ENCODE data around the gene KCNB1. TPM values are rescaled to one million over a fixed set of nuclear protein-coding genes. Genes with fewer than 3 reads are reported as not detected.

KCNB1 gene
- total RNA-seq, 1 experiment from 2014 or later: 0.68 TPM

DNA sequence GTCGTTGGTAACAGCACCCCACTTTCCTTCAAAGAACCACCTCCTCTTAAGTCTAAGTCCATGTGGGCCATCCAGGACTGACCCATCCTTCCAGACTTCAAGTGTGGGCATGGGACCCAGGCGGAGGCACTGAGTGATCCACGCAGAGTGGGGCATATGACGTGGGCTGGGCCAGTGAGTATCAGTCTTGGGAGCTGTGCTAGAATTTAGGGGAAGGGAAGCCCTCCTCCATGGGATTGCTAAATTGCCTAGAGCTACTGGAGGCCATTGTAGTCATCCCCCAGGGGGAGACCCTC, 35.3 kb upstream of the KCNB1 start:
- Histone ChIP-seq H2AFZ (ENCODE audit: low read length) (no peak overlapping the region), H3K14ac (ENCODE audit: insufficient read depth, low read length) (no peak overlapping the region), H4K5ac (ENCODE audit: insufficient read length, low read depth, low read length) (no peak overlapping the region), H3T11ph (ENCODE audit: low read length) (no peak overlapping the region), H3K18ac (ENCODE audit: insufficient read length, low read depth, low read length) (no peak overlapping the region), H3K9me3 (ENCODE audit: control insufficient read depth, low read depth, low read length) (no peaks in the 10 kb centered on the region), H2BK120ac (ENCODE audit: low read depth, low read length, poor library complexity, severe bottlenecking) (no peak overlapping the region), H2BK12ac (ENCODE audit: insufficient read length, low read depth, low read length) (no peak overlapping the region), H2BK20ac (ENCODE audit: low read depth, low read length, poor library complexity, severe bottlenecking) (no peak overlapping the region), H3K4me2 (ENCODE audit: insufficient read depth, insufficient read length, low read length) (no peak overlapping the region), H3K79me1 (ENCODE audit: insufficient read depth, low read depth, low read length, poor library complexity, severe bottlenecking) (no peaks in the 10 kb centered on the region), H2BK15ac (ENCODE audit: low read depth, low read length) (no peak overlapping the region), H2AK5ac (ENCODE audit: insufficient read length, low read length) (no peak overlapping the region), H3K23ac (ENCODE audit: insufficient read length, low read depth, low read length) (no peak overlapping the region), H4K20me1 (ENCODE audit: control insufficient read depth, insufficient read depth, insufficient read length) (no peaks in the 10 kb centered on the region), H4K8ac (replicated peaks; ENCODE audit: insufficient read length, low read depth, low read length) (no peak overlapping the region), H3K4ac (ENCODE audit: low read depth, low read length) (no peak overlapping the region), H2BK5ac (ENCODE audit: insufficient read length, low read length) (no peak overlapping the region), H3K79me2 (ENCODE audit: insufficient read depth, low read length) (no peaks in the 10 kb centered on the region), H3K4me1 (ENCODE audit: insufficient read depth, low read length) (no peaks in the 10 kb centered on the region), H4K91ac (ENCODE audit: insufficient read length, low read depth, low read length) (no peak overlapping the region), H3K23me2 (ENCODE audit: insufficient read length, low read depth, low read length, poor library complexity, severe bottlenecking) (no peaks in the 10 kb centered on the region), H3K27me3 (ENCODE audit: insufficient read depth, low read length) (no peaks in the 10 kb centered on the region), H3K56ac (ENCODE audit: insufficient read length, low read depth, low read length) (no peak overlapping the region), H3K27ac (ENCODE audit: insufficient read length, low read depth, low read length) (no peak overlapping the region), H3K9ac (ENCODE audit: extremely low read depth, insufficient read length, low read length) (no peak overlapping the region)
- Mint-ChIP-seq H3K27me3 (ENCODE audit: low read depth) (no peaks in the 10 kb centered on the region), H3K9me3 (no peaks in the 10 kb centered on the region), H3K36me3 (ENCODE audit: insufficient read depth in 1 of 3, low read depth in 3 of 3) (peaks cover 3 to 9% (median 4%) of the 10 kb centered on the region in 3 experiments; a peak in 6 of 7 replicates), H3K4me3 (no peak overlapping the region), H3K4me1 (peaks cover 6 to 10% of the 10 kb centered on the region in 2 experiments), H3K27ac (no peak overlapping the region)
- no CpG with 5 or more reads among the region's 4 CpGs for WGBS (ENCODE audit: extremely low coverage, insufficient read length, low lambda C conversion rate)
- no peak for DNase-seq
- TF ChIP-seq, protein P1, sequence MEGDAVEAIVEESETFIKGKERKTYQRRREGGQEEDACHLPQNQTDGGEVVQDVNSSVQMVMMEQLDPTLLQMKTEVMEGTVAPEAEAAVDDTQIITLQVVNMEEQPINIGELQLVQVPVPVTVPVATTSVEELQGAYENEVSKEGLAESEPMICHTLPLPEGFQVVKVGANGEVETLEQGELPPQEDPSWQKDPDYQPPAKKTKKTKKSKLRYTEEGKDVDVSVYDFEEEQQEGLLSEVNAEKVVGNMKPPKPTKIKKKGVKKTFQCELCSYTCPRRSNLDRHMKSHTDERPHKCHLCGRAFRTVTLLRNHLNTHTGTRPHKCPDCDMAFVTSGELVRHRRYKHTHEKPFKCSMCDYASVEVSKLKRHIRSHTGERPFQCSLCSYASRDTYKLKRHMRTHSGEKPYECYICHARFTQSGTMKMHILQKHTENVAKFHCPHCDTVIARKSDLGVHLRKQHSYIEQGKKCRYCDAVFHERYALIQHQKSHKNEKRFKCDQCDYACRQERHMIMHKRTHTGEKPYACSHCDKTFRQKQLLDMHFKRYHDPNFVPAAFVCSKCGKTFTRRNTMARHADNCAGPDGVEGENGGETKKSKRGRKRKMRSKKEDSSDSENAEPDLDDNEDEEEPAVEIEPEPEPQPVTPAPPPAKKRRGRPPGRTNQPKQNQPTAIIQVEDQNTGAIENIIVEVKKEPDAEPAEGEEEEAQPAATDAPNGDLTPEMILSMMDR (conservative IDR thresholded peaks at IDR 0.05): no peak

All from H9 (cell line).